Activated CD4-positive, alpha-beta T cell treated with anti-CD3 and anti-CD28 coated beads, Interleukin-2, amount 50 U/mL, for 24 hours (primary cell): Measurements from ENCODE around the gene NBEA.
"Not testable (repeated sequence)": the region's sequence is repeated elsewhere in the genome, so short reads cannot be mapped to it uniquely, and the experiment has no call there.

Experiments
- DNase-seq, 2 donors: peaks; one replicate each; pipeline ENCODE4 v3.0.0-alpha.2; 2020; ENCODE audit warnings: low read depth in 1 of 2, low spot score in 1 of 2

The NBEA gene

GRCh38 chr13:34959489-34959888, 17.4 kb downstream of the NBEA start:
- no peak for DNase-seq

- no peak for DNase-seq
Observed at GRCh38 chr13:34964558-34964957, 22.5 kb downstream of the NBEA start.

GRCh38 chr13:34967851-34968562, 25.9 kb downstream of the NBEA start:
- no peak for DNase-seq

- not testable (repeated sequence) for DNase-seq
Observed at GRCh38 chr13:34969539-34969938, 27.5 kb downstream of the NBEA start.

- no peak for DNase-seq
Observed at GRCh38 chr13:34970961-34971360, 28.9 kb downstream of the NBEA start.

GRCh38 chr13:34971473-34971872, 29.4 kb downstream of the NBEA start:
- no peak for DNase-seq

- not testable (repeated sequence) for DNase-seq
Observed at GRCh38 chr13:34985199-34985598, 43.1 kb downstream of the NBEA start.

GRCh38 chr13:34988330-34988791, 46.3 kb downstream of the NBEA start:
- no peak for DNase-seq

GRCh38 chr13:34990399-34991214, 48.5 kb downstream of the NBEA start:
- no peak for DNase-seq

GRCh38 chr13:34993470-34993869, 51.4 kb downstream of the NBEA start:
- no peak for DNase-seq

GRCh38 chr13:35003734-35004133, 61.7 kb downstream of the NBEA start:
- DNase-seq, result not testable (repeated sequence)

- DNase-seq, result no peak
Observed at GRCh38 chr13:35005051-35005450, 63.0 kb downstream of the NBEA start.

- no peak for DNase-seq
Observed at GRCh38 chr13:35014606-35015213, 72.6 kb downstream of the NBEA start.

- DNase-seq, result no peak
Observed at GRCh38 chr13:35016362-35017112, 74.5 kb downstream of the NBEA start.

GRCh38 chr13:35025314-35025713, 83.2 kb downstream of the NBEA start:
- DNase-seq, result no peak

- DNase-seq, result no peak
Observed at GRCh38 chr13:35028338-35028867, 86.3 kb downstream of the NBEA start.

- DNase-seq, result no peak
Observed at GRCh38 chr13:35039012-35039411, 96.9 kb downstream of the NBEA start.

GRCh38 chr13:35046587-35046986, 104.5 kb downstream of the NBEA start:
- DNase-seq, result no peak

- no peak for DNase-seq
Observed at GRCh38 chr13:35055705-35056104, 113.6 kb downstream of the NBEA start.

- no peak for DNase-seq
Observed at GRCh38 chr13:35057858-35058257, 115.8 kb downstream of the NBEA start.

- not testable (repeated sequence) for DNase-seq
Observed at GRCh38 chr13:35058585-35058984, 116.5 kb downstream of the NBEA start.
